ENCODE results near the gene CCDC40.

DNA sequence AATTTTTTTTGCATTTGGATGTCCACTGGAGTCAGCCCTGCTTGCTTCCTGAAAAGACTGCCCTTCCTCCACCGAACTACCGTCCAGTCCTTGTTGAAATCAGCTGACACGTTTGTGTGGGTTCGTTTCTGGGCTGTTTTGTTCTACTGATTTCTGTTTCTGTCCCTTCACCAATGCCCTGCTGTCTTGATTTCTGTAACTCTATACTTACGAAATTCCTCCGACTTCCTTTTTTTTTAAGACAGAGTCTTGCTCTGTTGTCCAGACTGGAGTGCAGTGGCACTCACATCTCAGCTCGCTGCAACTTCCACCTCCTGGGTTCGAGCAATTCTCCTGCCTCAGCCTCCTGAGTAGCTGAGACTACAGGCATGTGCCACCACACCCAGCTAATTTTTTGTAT lies 56.5 kb downstream of the CCDC40 start:
- TF ChIP-seq, protein P1, sequence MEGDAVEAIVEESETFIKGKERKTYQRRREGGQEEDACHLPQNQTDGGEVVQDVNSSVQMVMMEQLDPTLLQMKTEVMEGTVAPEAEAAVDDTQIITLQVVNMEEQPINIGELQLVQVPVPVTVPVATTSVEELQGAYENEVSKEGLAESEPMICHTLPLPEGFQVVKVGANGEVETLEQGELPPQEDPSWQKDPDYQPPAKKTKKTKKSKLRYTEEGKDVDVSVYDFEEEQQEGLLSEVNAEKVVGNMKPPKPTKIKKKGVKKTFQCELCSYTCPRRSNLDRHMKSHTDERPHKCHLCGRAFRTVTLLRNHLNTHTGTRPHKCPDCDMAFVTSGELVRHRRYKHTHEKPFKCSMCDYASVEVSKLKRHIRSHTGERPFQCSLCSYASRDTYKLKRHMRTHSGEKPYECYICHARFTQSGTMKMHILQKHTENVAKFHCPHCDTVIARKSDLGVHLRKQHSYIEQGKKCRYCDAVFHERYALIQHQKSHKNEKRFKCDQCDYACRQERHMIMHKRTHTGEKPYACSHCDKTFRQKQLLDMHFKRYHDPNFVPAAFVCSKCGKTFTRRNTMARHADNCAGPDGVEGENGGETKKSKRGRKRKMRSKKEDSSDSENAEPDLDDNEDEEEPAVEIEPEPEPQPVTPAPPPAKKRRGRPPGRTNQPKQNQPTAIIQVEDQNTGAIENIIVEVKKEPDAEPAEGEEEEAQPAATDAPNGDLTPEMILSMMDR (IDR thresholded peaks at IDR 0.05 in 8 of 11, conservative IDR thresholded peaks at IDR 0.05 in 3 of 11): no peak
- no peak for TF ChIP-seq POLR2A (IDR thresholded peaks at IDR 0.05)

Data from spleen (tissue), 7 donors.